HG03066 (cell line): ENCODE measurements around the gene PTCSC3.

Source experiments
- ATAC-seq: cut with Tn5 transposase; IDR thresholded peaks from one replicate; pipeline ENCODE4 v1.9.1; 2021; ENCODE audit warnings: low read depth; ENCODE audit not compliant: unreplicated experiment

The PTCSC3 gene

DNA sequence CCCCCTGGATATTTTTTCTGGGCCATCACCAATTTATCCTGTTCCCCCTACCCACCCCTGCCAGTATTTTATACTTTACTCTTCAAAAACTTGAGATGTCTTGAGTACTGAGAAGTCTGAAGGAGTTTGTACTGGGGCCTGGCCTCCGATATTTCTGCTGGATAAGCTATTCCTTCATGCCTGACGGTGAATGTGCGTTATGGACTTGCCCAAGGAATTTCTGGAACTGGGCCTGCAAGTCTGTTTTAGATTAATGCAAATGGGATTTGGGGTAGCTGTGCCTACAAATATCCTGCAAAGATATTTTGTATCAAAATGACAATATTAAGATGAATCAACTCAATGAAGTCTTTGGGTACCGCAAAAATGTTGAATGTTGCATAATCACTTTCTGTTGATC is at the start of gene PTCSC3:
TSS of gene PTCSC3 (minus strand) at position 199 of the 400 bp plus-strand sequence.
- no peak for ATAC-seq

DNA sequence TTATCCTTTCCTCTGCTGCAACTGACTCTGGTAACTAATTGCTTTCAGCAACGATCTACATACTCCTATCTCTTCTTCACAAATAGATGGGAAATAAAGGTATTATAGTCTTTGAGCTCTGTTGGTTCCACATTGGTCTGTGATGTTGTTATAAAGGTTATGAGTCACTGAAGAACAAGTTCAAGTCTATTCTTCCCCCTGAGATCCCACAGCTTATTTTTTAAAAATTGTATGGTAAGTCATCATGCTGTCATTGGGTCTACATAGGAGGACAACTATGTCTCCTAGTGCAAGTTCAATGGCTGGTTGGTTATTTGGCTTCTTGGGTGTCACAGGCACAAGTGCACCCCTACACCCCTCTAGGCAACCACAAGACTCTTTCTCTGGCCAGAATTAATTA is 49.6 kb upstream of the PTCSC3 start:
- no peak for ATAC-seq

DNA sequence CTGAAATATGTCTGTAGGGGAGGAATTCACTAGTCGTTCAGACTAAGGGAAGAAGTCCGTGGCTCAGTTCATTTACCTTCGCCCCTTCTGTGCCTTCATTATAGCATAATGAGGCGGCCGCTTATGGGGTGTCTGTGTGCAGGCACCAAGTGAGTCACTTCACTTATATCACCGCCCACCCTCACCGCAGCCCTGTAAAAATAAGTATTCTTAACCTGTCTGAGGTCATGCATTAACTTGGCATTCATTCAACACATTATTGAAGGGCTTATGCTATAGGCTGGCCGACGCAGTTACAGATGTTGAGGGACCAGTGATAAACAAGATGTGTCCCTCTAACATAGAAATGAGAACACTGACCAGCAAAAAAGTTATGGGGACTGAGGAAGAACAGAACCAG is 47.7 kb upstream of the PTCSC3 start:
- ATAC-seq: no peak

DNA sequence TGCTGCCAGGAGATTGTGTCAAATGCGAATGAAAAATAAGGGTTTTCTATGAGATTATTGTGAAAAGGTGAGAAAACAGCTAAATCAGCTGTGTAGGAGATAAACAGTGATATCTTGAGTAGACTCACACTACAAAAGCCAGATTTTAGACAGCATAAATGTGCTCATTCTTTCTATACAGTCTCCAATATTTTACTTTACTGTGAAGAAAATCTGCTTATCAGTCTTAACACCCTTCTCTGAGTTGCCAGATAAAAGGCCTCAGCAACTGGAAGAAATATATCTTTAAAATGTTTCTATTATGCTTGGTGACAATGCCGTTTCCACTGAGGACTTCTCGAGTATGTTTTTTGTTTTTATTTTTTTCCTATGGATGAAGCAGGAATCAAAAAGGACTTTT is 47.0 kb upstream of the PTCSC3 start:
- no peak for ATAC-seq

DNA sequence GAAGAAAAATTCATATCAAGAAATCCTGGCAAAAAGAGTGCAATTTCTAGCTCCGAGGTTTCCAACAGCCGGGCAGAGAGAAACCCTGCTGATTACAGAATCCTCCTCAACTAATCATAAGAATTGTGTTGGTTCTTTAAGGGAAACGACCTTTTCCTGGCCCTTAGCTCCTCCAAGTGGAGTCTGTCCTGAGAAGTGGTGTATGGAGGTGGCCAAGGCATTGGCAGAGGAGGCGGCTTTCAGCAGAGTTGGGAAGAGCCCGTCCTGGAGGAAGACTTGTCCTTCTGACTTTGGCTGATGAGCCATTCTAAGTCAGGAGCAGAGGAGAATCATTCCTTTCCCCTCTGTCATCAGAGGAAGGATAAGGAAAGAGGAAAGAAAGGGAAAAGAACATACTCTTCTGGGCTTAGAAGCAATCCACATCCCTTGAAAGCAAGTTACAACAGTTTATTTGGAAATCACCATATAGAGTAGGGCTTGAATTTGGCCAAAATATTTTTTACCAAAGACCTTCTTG is 46.5 kb upstream of the PTCSC3 start:
- ATAC-seq: no peak

DNA sequence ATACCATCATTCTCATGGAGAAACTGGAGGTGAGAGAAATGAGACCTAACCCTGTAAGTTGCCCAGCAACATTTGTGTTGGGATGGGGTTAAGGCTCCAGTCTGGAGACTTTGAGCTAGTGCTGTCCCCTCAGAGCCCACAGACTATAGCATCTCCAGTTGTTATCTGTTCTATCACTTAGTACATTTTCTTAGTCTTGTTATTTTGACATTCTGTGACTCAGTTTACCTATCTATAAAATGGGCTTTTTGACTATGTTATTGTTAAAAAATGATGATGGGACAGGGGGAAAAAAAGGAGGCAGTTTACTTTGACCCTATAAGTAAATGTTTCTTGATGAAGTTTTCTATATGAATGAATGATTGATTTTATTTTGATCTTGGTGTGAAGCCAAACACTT is 45.8 kb upstream of the PTCSC3 start:
- ATAC-seq: no peak

DNA sequence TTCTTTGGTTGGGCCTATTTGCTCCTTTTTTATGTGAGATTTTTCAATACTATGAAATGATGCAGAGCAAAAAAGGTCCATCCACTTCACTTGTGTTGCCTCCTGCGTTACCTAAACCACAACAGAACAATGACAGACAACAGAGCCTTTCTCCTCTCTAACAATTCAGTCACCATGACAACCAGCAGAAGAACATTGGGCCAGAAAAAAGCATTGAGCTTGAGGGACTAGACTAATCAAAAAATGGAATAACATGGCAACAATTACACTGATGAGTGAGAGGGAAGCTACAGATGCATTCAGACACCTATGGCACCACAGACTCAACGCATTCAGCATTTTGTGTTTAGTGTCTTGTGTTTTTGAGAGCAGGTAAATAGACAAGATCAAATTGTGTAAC is 44.6 kb upstream of the PTCSC3 start:
- ATAC-seq: no peak

DNA sequence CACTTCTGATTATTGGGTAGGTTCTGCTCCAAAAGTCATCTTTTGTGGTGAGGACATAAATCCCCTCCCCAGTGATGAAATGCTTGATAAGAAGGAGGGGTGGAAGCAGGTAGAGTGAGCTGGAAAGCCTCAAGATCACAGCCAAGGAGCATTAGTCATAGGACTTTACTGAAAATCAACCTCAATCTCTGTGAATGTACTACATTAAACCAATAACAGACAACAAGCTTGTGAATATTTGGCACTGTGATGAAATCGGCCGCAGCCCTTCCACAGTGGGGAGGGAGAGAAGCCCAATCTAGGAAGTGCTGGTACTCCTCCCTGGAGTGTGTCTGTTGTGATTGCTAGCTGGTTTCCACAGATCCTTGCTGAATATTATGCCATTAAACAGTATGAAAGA is 41.2 kb upstream of the PTCSC3 start:
- ATAC-seq: no peak

DNA sequence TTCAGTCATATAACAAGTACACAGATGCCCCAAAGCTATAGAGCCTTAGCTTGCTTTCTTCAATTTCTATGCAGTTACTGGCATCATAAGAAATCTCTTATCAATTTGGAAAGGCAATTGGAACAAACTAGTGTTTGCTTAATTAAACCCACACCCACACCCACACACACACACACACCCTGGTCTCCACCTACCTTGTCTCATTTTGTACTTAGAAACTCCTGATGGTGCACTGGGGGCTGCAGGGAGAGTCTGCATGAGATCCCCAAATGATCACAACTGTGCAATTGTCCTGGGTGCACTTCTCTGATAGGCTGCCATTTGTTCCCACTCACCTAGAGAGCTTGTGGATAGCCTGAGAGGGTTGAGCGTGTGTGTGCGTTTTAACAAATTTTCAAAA is 40.5 kb upstream of the PTCSC3 start:
- ATAC-seq: no peak

DNA sequence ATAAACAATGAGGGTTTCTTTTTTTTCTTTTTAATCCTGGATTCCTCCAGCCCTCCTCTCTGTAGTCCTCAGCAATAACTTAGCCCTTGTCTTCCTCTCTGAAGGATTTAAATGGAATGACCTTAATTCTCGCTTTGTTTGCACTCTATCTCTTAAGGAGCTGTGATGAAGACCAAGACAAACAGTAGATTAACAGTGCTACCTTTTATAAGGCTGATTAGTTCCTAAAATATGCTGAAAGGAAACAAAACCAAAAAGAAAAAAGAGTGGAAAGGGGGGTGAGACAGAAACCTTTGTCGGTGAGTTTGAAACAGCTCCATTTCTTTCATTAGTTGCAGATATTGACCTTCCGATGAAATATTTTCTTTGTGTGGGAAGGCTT is 38.7 kb upstream of the PTCSC3 start:
- ATAC-seq: no peak

DNA sequence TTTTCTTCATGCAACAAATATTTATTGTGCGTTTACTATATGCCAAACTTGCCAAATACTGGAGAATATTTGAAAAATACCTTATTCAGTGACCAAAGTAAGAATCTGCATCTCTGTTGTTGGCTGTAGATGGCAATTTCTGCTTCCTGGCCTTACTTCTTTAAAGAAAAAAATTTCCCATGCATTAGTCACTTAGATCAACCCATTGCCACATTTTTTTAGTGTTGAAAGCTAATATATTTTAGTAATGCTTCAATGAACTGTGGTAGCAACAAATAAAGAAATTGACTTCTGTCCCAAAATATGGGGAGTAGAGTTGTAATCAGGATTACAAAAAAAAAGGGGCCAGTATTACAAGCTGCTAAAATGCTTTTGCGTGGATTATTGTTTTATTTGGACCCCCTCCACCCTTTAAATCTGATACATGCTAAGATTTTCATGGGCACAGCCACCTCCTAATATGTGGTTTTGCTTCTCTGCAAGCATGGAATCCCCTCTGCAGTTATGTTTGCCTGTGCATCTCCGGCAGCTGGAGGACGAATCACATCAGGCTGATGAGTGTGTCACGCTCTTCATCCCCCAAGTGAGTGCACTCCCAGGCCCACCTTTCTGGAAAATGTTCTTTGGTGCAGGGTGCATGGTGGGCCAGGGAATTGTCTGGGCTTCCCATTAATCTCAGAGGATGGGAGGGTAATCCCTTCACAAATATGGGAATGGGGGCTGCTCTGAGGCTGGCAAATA is 38.1 kb upstream of the PTCSC3 start:
- ATAC-seq: no peak

DNA sequence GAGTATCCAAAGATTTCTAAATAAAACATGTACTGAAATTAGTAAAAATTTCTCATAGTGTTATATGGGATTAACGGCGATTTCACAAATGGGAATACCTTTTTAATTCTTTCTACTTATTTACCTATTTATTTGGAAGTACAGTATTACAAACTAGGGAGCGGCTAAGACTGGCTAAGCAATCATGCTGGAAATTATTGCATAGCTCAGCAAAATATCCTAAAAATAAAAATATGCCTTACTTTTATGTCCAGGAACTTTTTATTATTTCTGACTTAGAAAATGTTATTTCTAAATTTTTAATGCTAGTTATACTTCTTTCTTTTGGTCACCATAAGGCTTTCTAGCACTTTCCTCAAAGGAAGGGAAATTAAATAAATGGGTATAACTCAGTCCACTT is 36.5 kb upstream of the PTCSC3 start:
- ATAC-seq: no peak

DNA sequence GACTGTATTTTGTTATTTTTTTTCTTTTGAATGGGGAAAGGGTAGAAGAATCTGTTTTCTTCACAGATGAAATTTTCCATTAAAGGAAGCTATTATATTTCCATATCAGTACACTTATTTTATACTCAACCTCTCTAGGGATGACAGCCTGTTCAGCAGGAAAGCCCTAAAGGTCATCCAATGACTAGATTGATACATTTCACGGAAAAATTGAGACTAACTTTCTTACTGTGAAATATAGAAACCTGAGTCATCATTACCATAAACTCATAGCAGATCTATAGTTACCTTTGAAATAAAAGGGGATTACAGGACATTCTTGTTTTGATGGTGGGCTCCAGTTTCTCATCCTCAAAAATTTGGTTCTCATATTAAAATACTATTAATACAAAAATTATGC is 36.1 kb upstream of the PTCSC3 start:
- no peak for ATAC-seq

DNA sequence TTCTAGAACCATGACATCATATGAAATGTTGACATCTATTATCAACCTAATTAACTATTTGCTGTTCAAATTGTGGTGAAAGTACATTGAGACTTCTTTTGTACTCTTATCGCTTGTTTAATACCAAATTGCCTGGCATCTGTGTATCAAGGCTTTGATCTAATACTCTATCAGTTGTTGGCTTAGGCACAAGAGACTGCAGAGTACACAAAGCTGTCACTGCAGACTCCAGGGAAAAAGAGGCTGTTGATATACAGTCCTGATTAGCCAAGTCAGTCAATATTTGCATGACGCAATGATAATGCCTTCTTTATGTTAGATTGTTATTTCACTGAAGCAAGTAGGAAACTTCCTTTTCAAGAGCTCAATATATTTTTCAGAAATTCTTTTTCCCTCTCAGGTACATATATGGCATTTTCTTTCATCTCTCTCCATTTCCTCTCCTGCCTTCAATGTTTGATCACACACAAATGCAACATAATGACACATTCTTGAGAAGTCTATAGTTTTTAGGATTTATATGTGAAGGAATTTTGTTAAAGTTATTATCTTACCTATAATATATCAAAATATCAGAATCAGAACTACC is 32.3 kb upstream of the PTCSC3 start:
- ATAC-seq: no peak

DNA sequence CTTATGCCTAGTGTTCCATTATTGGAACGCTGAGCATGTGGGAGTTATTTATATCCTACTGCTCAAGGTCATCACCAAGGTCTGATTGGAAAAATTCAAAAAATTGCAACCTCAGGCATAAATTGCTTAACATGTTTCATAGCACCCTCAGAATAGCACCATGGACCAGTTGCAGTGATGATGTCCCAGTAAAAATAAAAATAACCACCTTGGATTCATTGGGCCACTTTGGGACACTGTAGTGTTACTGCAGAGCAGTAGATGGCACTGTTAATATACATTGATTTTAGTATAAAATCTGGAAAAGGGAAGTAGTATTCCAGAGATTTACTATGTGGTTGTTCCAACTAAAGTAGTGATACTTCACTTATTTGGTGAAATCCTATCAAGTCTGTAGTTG is 31.0 kb upstream of the PTCSC3 start:
- ATAC-seq: no peak

DNA sequence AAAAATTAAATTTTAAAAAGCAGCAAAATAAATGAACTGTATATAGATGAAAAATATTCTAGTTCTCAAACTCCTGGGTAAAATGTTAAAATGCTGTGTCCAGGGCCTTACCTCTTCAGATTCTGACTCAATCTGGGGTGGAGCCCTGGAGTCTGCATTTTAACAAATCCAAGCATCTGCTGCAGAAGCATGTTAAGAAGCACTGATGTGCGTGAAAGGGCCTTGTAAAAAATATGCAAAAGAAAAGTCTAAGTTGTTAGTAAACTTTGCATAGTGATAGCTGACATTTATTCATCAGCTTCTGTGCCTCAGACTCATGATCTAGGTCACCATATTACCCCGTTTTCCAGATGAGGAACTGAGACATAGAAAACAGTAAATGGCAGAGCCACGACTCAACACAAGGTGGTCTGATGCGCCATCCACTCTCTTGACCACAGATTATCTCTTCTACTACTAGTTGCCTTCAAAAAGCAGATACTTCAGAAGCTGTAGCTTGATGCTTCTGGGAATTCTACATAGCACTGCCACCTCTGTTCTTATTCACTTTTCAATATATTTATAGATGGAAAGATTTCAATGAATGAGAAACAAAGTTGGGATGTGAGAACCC is 28.0 kb upstream of the PTCSC3 start:
- no peak for ATAC-seq

DNA sequence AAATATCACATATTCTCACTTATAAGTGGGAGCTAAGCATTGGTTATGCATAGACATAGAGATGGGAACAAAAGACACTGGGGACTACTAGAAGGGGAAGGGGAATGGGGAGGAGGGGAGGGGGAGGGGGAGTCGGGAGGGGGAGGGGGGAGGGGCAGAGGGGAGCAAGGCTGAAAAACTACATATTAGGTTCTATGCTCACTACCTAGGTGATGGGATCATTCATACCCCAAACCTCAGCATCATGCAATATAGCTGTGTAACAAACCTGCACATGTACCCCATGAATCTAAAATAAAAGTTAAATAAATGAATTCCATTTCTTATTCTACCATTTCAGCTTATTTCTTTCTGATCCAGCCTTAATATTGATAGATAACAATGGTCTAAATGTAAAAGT is 21.9 kb upstream of the PTCSC3 start:
- ATAC-seq: no peak

DNA sequence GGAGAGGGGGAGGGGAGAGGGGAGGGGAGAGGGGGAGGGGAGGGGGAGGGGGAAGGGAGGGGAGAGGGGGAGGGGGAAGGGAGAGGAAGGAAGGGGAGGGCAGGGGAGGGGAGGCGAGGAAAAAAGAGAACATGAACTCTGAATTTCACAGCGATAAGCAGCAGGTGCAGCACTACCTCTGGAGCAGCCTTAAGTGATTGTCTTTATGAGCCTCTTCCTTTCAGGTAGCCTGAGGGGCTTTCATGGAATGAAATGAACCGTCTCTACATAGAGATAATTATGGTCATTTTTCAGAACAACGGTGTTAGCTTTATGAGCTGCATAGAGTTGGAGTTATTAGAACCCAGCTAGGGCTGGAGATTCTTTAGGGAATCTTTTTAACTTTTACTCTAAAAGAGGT is 18.1 kb upstream of the PTCSC3 start:
- ATAC-seq: no peak

DNA sequence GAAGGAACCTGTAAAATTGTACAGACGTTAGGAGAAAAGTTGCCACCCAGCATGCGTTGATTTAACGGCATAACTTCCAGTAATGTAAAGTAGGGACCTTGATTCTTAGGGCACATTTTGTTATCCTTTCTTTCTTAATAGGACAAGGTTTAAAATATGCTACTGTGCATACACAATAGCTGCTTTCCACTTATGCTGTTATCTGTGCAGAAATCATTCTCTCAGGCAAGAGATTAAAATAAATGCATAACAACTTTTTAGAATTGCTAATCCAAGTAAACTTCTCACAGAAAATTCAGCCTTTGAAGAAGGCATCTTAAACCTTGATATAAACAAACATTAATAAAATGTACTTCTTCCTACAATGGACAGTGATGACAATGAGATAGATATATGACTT is 16.0 kb upstream of the PTCSC3 start:
- no peak for ATAC-seq

DNA sequence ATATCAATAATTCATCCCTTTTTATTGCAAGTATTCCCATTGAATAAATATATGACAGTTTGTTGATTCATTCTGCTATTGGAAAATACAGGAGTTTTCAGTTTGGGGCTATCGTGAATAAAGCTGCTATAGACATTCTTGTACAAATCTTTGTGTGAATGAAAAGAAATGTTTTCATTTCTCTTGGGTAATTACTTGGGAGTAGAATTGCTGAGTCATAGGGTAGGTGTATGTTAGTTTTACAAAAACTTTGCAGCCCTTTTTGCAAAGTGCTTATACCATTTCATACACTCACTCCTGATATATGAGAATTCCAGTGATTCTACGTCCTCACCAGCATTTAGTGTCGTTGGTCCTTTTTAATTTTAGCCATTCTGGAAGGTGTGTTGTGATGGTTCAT is 6.9 kb upstream of the PTCSC3 start:
- no peak for ATAC-seq

DNA sequence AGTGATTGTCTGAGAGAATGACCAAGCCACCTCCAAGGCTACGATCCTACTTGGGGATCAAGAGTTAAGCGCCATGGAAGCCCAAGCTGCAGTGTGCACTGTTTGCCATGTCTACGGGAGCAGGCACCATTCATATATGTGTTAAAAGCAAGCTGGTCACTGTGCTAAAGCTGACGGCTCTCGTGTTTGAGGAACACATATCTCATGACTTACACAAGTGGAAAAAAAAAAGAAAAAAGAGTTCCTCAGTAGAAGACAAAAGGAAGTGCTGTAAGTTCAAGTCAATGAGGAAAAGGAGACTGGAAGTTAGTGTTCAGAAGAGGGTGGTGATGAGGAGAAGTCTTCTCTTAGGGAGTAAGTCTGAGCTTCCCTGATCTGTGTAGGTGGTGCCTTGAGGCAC is 4.9 kb upstream of the PTCSC3 start:
- ATAC-seq: no peak

DNA sequence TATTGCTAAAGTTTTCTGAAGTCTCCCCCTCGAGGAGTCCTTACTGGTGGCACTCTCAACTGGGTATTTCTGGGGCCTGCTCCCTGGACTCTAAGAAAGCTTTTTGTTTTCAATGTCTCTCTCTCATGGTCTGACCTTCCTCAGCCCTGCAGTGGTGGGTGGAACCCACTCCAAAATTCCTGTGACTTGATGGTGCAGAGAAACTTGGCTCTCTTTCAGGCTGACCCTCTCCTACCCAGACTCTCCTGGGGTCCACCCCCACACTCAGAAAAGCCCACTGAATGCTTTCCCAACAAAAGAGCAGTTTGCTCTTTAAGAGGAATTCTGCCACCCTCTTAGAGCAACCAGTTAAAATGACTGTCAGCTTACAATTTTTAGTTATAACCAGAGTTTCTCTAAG is 967 bp upstream of the PTCSC3 start:
- no peak for ATAC-seq
